K562 (cell line): ENCODE measurements around the gene NFATC3. TPM values are rescaled to one million over a fixed set of nuclear protein-coding genes. Genes with fewer than 3 reads are reported as not detected.

Experiments used
- ATAC-seq: fragments of 200-7000 bp; cut with Tn5 transposase; 3 replicates; pipeline ENCODE4 v1.9.1; 2020; ENCODE audit warnings: moderate library complexity
- BruUV-seq: library from RNA; stranded (reverse); fragments of 400-500 nt; replicated peaks from 2 replicates; lab custom pipeline; 2021; lab: Mats Ljungman, UMichigan
- CTCF ChIA-PET: fragments of 300-600 bp; formaldehyde crosslinking; extraction: SDS; loops from one replicate; lab custom pipeline; 2021; ENCODE audit warnings: low intra/inter-chr PET ratio; lab: Yijun Ruan, JAX
- POLR2A ChIA-PET: fragments of 300-600, 350-650 bp; sonication (Branson Sonifier 250); formaldehyde crosslinking; extraction: SDS; loops from one replicate; lab custom pipeline; 2021; ENCODE audit warnings: antibody characterized with exemption, inconsistent platforms; lab: Yijun Ruan, JAX
- DNase-seq, 4 experiments: peaks; one replicate each; pipeline versions ENCODE4 v3.0.0 to v3.0.0-alpha.2; 2011 to 2018; ENCODE audit warnings: low spot score in 3 of 4, mixed read lengths in 3 of 4; ENCODE audit errors: extremely low read depth in 1 of 4
- FAIRE-seq: peaks from 2 replicates; lab custom pipeline; 2011; peaks lifted over from hg19 to GRCh38; lab: Jason Lieb, UNC
- H2AFZ ChIP-seq: 2 replicates; pipeline ENCODE4 v1.6.0; 2011; ENCODE audit warnings: low read depth, low read length, control low read depth, inconsistent platforms
- H3K27ac ChIP-seq: fragments of 200-600 bp; 3 replicates; pipeline ENCODE4 v1.8.0; 2011; ENCODE audit warnings: low read depth, mild to moderate bottlenecking, control low read depth, inconsistent platforms, low read length, moderate library complexity, mixed read lengths; ENCODE audit errors: extremely low read depth
- H3K27me3 ChIP-seq, 2 experiments: fragments of 300-600 bp in 1 of 2; 2 replicates in 1 of 2; 3 replicates in 1 of 2; pipeline versions ENCODE4 v1.6.0 to v1.8.0; 2011; ENCODE audit warnings: inconsistent platforms in 2 of 2, low read length in 2 of 2, mild to moderate bottlenecking in 1 of 2, mixed read lengths in 1 of 2, moderate library complexity in 1 of 2; ENCODE audit not compliant: control insufficient read depth in 2 of 2, insufficient read depth in 2 of 2
- H3K36me3 ChIP-seq: fragments of 300-600 bp; 3 replicates; pipeline ENCODE4 v1.8.0; 2011; ENCODE audit warnings: mild to moderate bottlenecking, low read length, inconsistent platforms; ENCODE audit not compliant: control insufficient read depth, insufficient read depth
- H3K4me1 ChIP-seq, 2 experiments: fragments of 200-600 bp in 1 of 2; replicated peaks in 1 of 2; 2 replicates in 1 of 2; 3 replicates in 1 of 2; pipeline versions ENCODE4 v1.5.1 to v1.8.0; 2011; ENCODE audit warnings: inconsistent platforms in 2 of 2, low read length in 2 of 2, mild to moderate bottlenecking in 1 of 2, mixed read lengths in 1 of 2, moderate library complexity in 1 of 2; ENCODE audit not compliant: control insufficient read depth in 2 of 2, insufficient read depth in 2 of 2
- H3K4me2 ChIP-seq: 2 replicates; pipeline ENCODE4 v1.6.1; 2011; ENCODE audit warnings: low read length, control low read depth, inconsistent platforms, mixed read lengths; ENCODE audit not compliant: insufficient read depth
- H3K4me3 ChIP-seq: fragments of 200-600 bp; sonication (generic), shearing (Covaris generic); 2 replicates; pipeline ENCODE4 v1.5.1; 2016; ENCODE audit warnings: control low read depth, inconsistent platforms
- H3K79me2 ChIP-seq: fragments of 200-600 bp; 3 replicates; pipeline ENCODE4 v1.8.0; 2011; ENCODE audit warnings: low read length, inconsistent platforms; ENCODE audit not compliant: control insufficient read depth, insufficient read depth
- H3K9ac ChIP-seq, 2 experiments: 2 replicates each; pipeline versions ENCODE4 v1.6.0 to v1.6.1; 2011; ENCODE audit warnings: low read depth in 2 of 2, low read length in 2 of 2, control low read depth in 1 of 2, inconsistent platforms in 1 of 2, mild to moderate bottlenecking in 1 of 2, mixed read lengths in 1 of 2; ENCODE audit not compliant: insufficient read depth in 1 of 2
- H3K9me1 ChIP-seq: one replicate; pipeline ENCODE4 v1.6.0; 2011; ENCODE audit warnings: inconsistent platforms, mild to moderate bottlenecking, low read length, moderate library complexity; ENCODE audit not compliant: control insufficient read depth, insufficient read depth
- H3K9me3 ChIP-seq: replicated peaks from 2 replicates; pipeline ENCODE4 v1.5.1; 2011; ENCODE audit warnings: low read depth, low read length, inconsistent platforms; ENCODE audit not compliant: control insufficient read depth, insufficient read depth
- H4K20me1 ChIP-seq: replicated peaks from 2 replicates; pipeline ENCODE4 v1.6.1; 2011; ENCODE audit warnings: low read length, inconsistent platforms, mixed read lengths; ENCODE audit not compliant: control insufficient read depth, insufficient read depth
- CBX2 ChIP-seq: fragments of 200-600 bp; sonication (generic); IDR thresholded peaks from one replicate; pipeline ENCODE4 v1.6.1; 2012; ENCODE audit warnings: mild to moderate bottlenecking, low read length, inconsistent platforms; ENCODE audit not compliant: insufficient read depth, poor library complexity, severe bottlenecking
- POLR2AphosphoS5 ChIP-seq: IDR thresholded peaks from 2 replicates; pipeline ENCODE4 v1.6.1; 2011; ENCODE audit warnings: mild to moderate bottlenecking, low read depth, low read length, moderate library complexity; ENCODE audit not compliant: control insufficient read depth, insufficient read depth
- PRMT5 ChIP-seq: sonication (generic); formaldehyde crosslinking; IDR thresholded peaks from 2 replicates; pipeline ENCODE4 v1.5.0; 2020; ENCODE audit warnings: missing genetic modification reagents
- WGBS: fragments of 100-300 bp; shearing (Covaris generic); methylation state at CpG from one replicate; pipeline ENCODE4 v1.1.6; 2016; ENCODE audit warnings: low coverage, mixed read lengths; ENCODE audit not compliant: insufficient coverage; ENCODE audit errors: missing lambda C conversion rate; 5-methylcytosine and 5-hydroxymethylcytosine counted together
- in situ Hi-C: fragments of 300-500 bp; cut with MboI; formaldehyde crosslinking; loops from 4 replicates; pipeline ENCODE4 v1.15.0; 2018; ENCODE audit warnings: inconsistent platforms, mixed read lengths
- intact Hi-C: fragments of 100-400 bp; cut with micrococcal nuclease; formaldehyde crosslinking; loops from 2 replicates; pipeline ENCODE4 v1.14.2; 2022
- polyA plus RNA-seq, 8 experiments: library from polyadenylated mRNA; depleted of rRNA in 4 of 8; stranded (reverse) in 5 of 8; unstranded in 3 of 8; fragments of >200 nt; fragmentation: Nextera tagmentation in 2 of 8; fragmentation: Illumina TruSeq in 1 of 8; extraction: Ambion mirVana in 2 of 8; extraction: Trizol in 1 of 8; gene quantifications; 2 replicates each; pipeline versions ENCODE4 v1.2.1 to v1.2.3, GENCODE V29; 2011 to 2014; ENCODE audit warnings: inconsistent platforms in 1 of 8, missing spikeins in 1 of 8
- total RNA-seq, 7 experiments: library from RNA; depleted of rRNA in 6 of 7; stranded (reverse); fragments of >200 nt in 6 of 7; fragmentation: Illumina TruSeq in 2 of 7; extraction: Trizol in 2 of 7; gene quantifications; 2 replicates each; pipeline versions ENCODE4 v1.2.1 to v1.2.3, GENCODE V29; 2011 to 2021; ENCODE audit warnings: low replicate concordance in 1 of 7
- TF ChIP-seq, protein P1 (sequence below): fragments of 450-650 bp; formaldehyde crosslinking; IDR thresholded peaks from 2 replicates; pipeline ENCODE4 v1.4.0; 2020; ENCODE audit warnings: mild to moderate bottlenecking, moderate library complexity

Gene NFATC3
- total and polyA plus RNA-seq, 9 of the 15 experiments (the other 6 are each of a cell fraction or from before 2014, with no cell fraction given), result 15.7 to 98.4 (median 59.4) TPM

DNA sequence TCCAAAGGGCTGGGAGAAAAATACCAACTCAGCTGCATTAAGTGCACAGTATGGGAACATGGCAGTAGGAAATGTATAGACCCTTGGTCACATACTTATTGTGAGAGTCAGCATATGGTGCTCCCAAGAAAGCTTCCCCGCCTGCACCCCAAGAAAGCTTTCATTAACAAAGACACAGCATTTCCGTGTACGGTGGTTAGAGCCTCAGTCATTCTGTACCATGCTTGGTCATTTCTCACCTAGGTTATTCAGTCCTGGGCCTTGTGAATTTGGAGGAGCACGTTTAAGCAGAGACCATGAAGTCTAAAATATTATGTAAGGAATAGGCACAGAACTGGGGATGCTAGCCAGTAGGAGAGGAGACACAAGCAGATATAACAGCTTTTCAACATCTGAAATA is 94.7 kb downstream of the NFATC3 start:
- Histone ChIP-seq H3K79me2 (no peaks in the 10 kb centered on the region), H2AFZ (no peak overlapping the region), H3K9ac (no peak overlapping the region), H3K27ac (no peak overlapping the region), H3K9me1 (no peaks in the 10 kb centered on the region), H3K36me3 (peaks cover 79% of the 10 kb centered on the region), H3K4me1 (no peaks in the 10 kb centered on the region), H3K4me3 (no peak overlapping the region), H3K27me3 (no peaks in the 10 kb centered on the region), H4K20me1 (no peaks in the 10 kb centered on the region), H3K9me3 (no peaks in the 10 kb centered on the region), H3K4me2 (no peak overlapping the region)
- WGBS, result 87% methylated on average over 4 of the region's 4 CpGs
- FAIRE-seq (no peak), ATAC-seq (no peak), DNase-seq (no peak)
- ChIA-PET CTCF (no interaction called here), POLR2A (interaction anchor here (0.7 to 2.8 kb wide), 3 partner anchors 8 to 62 kb away, joined by 3 to 8 read pairs (median 3); no protein-coding TSS in a partner anchor)
- intact Hi-C loops, result no loop called here
- TF ChIP-seq POLR2AphosphoS5 (peak; percentile 21; the same call in 1 of the 2 replicates), PRMT5 (CRISPR knock-in tag) (no peak)
- BruUV-seq, result no TSS peak
- in situ Hi-C loops, result no loop called here

DNA sequence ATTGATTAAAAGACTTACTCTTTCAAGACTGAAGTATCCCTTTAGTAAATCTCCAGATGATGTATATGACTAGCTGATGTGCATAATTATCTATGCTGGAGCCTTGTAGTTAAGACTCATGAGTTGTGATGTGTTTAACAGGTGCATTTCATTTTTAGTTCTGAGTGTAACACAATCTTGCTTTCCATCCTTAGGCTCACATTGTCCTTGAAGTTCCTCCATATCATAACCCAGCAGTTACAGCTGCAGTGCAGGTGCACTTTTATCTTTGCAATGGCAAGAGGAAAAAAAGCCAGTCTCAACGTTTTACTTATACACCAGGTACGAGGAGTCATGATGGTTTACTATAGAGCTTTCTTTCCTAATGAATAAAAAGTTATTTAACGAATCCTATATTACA is 97.9 kb downstream of the NFATC3 start:
- Histone ChIP-seq H3K9me3 (no peaks in the 10 kb centered on the region), H3K4me1 (peaks cover 0 to 3% of the 10 kb centered on the region in 2 experiments; a peak in 1 of 5 replicates), H3K27ac (no peak overlapping the region), H3K9me1 (no peaks in the 10 kb centered on the region), H3K9ac (no peak overlapping the region), H3K27me3 (no peaks in the 10 kb centered on the region), H3K36me3 (peaks cover 83% of the 10 kb centered on the region), H3K4me3 (no peak overlapping the region), H2AFZ (no peak overlapping the region), H3K4me2 (no peak overlapping the region), H4K20me1 (no peaks in the 10 kb centered on the region), H3K79me2 (no peaks in the 10 kb centered on the region)
- FAIRE-seq (peak; percentile 26), DNase-seq (no peak), ATAC-seq (no peak)
- in situ Hi-C loops (no loop called here), intact Hi-C loops (no loop called here)
- 94% methylated on average over 3 of the region's 3 CpGs for WGBS
- BruUV-seq, result no TSS peak
- CTCF ChIA-PET, result no interaction called here
- POLR2A ChIA-PET, result no interaction called here
- no peak for TF ChIP-seq CBX2
- TF ChIP-seq, protein P1, sequence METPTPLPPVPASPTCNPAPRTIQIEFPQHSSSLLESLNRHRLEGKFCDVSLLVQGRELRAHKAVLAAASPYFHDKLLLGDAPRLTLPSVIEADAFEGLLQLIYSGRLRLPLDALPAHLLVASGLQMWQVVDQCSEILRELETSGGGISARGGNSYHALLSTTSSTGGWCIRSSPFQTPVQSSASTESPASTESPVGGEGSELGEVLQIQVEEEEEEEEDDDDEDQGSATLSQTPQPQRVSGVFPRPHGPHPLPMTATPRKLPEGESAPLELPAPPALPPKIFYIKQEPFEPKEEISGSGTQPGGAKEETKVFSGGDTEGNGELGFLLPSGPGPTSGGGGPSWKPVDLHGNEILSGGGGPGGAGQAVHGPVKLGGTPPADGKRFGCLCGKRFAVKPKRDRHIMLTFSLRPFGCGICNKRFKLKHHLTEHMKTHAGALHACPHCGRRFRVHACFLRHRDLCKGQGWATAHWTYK (CRISPR knock-in tag), result no peak
